ENCODE data around the gene FBXW4. TPM values are rescaled to one million over a fixed set of nuclear protein-coding genes. Genes with fewer than 3 reads are reported as not detected.

FBXW4 gene
- total RNA-seq, 2 experiments from 2014 or later = 36.7 to 46.2 TPM

DNA sequence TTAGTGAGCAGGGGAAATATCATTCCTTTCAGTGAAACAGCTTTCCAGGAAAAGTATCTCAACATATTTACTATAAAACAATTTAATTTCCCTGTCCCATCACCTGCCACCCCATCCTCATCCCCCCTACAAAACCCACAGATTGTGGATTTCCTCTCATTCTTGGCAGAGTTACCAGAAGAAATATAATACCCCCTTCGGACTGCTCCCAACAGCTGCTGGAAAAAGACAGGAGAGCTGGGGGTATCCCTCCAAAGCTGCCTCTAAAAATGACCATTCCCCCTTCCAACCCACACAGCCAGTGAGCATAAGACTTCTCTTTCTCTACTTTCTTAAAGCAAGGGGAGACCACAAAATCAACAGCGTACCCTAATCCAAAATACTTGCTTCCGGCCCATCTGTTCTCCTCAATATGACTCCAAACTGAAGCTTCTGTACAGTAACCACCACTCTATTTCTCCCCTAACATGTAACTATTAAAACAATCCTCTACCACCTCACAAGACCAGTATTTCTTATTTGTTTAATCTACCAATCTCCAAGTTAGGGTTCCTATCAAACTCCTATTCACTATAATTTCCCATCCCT is 7.8 kb downstream of the FBXW4 start:
- Mint-ChIP-seq H3K36me3 (peaks cover 27% of the 10 kb centered on the region), H3K4me1 (peaks cover 32% of the 10 kb centered on the region), H3K9me3 (ENCODE audit: low read depth) (no peaks in the 10 kb centered on the region), H3K27me3 (no peaks in the 10 kb centered on the region), H3K27ac (no peak overlapping the region), H3K4me3 (no peak overlapping the region)
- CTCF ChIA-PET = no interaction called here
- DNase-seq = no peak
- no peak for ATAC-seq

DNA sequence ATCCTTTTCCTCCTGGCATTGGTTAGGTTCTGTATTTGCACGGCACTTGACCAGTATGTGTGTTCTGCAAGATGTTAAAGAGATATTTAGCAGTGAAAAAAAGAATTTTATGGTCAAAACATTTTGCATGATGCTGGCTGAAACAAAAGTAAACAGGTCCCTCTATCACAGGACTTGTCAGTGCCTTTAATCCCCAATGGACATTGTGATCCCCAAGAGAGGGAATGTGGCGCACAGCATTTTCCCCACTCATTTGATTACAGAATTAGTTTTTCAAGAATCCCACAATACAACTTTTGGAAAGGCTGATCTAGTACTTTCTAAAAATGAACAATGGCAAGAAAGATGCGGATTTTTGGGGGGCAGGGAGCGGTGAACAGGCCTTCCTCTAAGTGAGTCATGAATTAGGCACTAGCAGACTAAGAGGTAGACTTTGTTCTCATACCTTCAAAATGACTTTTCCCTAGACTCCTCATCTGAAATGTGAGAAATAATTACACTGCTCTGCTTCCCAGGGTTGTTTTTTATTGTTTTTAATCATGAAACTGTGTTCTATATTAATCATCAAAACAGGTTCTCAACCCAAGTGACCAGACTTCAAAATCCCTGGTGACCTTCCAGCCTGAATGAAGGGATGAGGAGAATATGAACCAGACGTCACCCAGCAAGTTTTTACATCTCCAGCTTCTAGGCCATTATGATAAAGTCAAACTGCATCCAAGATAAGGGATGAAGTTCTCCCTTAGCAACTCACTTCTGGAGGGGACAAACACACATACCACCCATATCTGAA is 8.6 kb downstream of the FBXW4 start:
- H3K9me3 Mint-ChIP-seq (ENCODE audit: low read depth) = no peaks in the 10 kb centered on the region
- peaks cover 26% of the 10 kb centered on the region for H3K4me1 Mint-ChIP-seq
- CTCF ChIA-PET = no interaction called here
- H3K36me3 Mint-ChIP-seq = peaks cover 26% of the 10 kb centered on the region
- no peak overlapping the region for H3K27ac Mint-ChIP-seq
- no peak for DNase-seq
- ATAC-seq = no peak
- no peaks in the 10 kb centered on the region for H3K27me3 Mint-ChIP-seq
- H3K4me3 Mint-ChIP-seq = no peak overlapping the region

DNA sequence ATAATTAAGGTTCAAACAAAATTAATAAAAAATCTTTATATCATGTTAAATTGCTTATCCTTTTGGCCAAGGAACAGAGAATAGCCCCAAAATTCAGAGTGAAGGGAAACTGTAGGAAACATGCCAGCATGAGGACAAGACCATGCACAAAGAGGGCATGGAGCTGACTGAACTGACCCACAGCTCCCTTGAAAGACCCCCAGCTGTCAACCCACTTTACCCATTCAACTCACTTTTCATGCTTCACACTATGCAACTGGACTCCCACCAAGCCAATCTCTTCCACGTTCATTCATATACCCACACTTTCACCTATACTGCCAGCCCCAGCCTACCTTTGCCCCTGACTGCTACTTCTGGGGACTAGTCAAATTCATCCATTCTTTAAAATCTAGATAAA is 10.2 kb downstream of the FBXW4 start:
- H3K4me3 Mint-ChIP-seq = no peak overlapping the region
- no peaks in the 10 kb centered on the region for H3K27me3 Mint-ChIP-seq
- ATAC-seq (no peak), DNase-seq (no peak)
- no peaks in the 10 kb centered on the region for H3K9me3 Mint-ChIP-seq (ENCODE audit: low read depth)
- peaks cover 26% of the 10 kb centered on the region for H3K36me3 Mint-ChIP-seq
- peaks cover 24% of the 10 kb centered on the region for H3K4me1 Mint-ChIP-seq
- H3K27ac Mint-ChIP-seq = no peak overlapping the region
- CTCF ChIA-PET = no interaction called here

GRCh38 chr10:101683276-101683675 is 11.7 kb downstream of the FBXW4 start:
- Mint-ChIP-seq H3K9me3 (ENCODE audit: low read depth) (no peaks in the 10 kb centered on the region), H3K4me3 (no peak overlapping the region), H3K27ac (no peak overlapping the region), H3K27me3 (no peaks in the 10 kb centered on the region), H3K36me3 (peaks cover 21% of the 10 kb centered on the region), H3K4me1 (peaks cover 20% of the 10 kb centered on the region)
- CTCF ChIA-PET = interaction anchor here (1.1 to 1.3 kb wide), 2 partner anchors 98 to 112 kb away, joined by 3 to 4 read pairs; no protein-coding TSS in a partner anchor
- DNase-seq = no peak
- no peak for ATAC-seq

GRCh38 chr10:101682172-101682825 is 12.7 kb downstream of the FBXW4 start:
- no peak for ATAC-seq
- no peak overlapping the region for H3K4me3 Mint-ChIP-seq
- no peak overlapping the region for H3K27ac Mint-ChIP-seq

DNA sequence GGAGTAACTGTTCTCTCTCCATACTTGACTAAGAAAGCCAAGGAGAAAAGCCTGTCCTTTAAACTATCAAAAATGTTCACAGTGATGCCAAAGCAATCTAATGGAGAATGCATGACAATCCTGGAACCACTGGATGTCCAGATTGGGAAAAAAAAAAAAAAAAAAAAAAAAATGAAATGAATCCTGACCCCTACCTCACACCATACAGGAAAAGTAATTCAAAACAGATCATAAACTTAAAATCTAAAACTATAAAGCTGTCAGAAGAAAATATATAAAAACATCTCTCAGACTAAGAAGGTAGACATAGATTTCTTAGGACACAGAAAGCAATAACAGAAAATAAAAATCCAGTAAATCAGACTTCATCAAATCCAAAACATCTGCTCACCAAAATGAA is 18.4 kb downstream of the FBXW4 start:
- ATAC-seq = no peak
- Mint-ChIP-seq H3K4me1 (peaks cover 6% of the 10 kb centered on the region), H3K36me3 (peaks cover 36% of the 10 kb centered on the region), H3K27ac (no peak overlapping the region), H3K9me3 (ENCODE audit: low read depth) (peaks cover 3% of the 10 kb centered on the region), H3K27me3 (no peaks in the 10 kb centered on the region), H3K4me3 (no peak overlapping the region)
- no peak for DNase-seq
- CTCF ChIA-PET = no interaction called here

More at GRCh38 chr10:101682172-101682825, 12.7 kb downstream of the FBXW4 start:
- Mint-ChIP-seq H3K9me3 (ENCODE audit: low read depth) (no peaks in the 10 kb centered on the region), H3K27me3 (no peaks in the 10 kb centered on the region), H3K36me3 (peaks cover 19% of the 10 kb centered on the region), H3K4me1 (peaks cover 16% of the 10 kb centered on the region)
- CTCF ChIA-PET = no interaction called here
- DNase-seq = no peak

- peaks cover 21% of the 10 kb centered on the region for H3K4me1 Mint-ChIP-seq
- peaks cover 3% of the 10 kb centered on the region for H3K9me3 Mint-ChIP-seq (ENCODE audit: low read depth)
- H3K27ac Mint-ChIP-seq = no peak overlapping the region
- CTCF ChIA-PET = interaction anchor here (1.1 kb wide), 1 partner anchor 106 kb away, joined by 3 read pairs; no protein-coding TSS in a partner anchor
- H3K36me3 Mint-ChIP-seq = peaks cover 46% of the 10 kb centered on the region
- no peak for ATAC-seq
- H3K4me3 Mint-ChIP-seq = no peak overlapping the region
- H3K27me3 Mint-ChIP-seq = no peaks in the 10 kb centered on the region
- no peak for DNase-seq
Observed at GRCh38 chr10:101675115-101675514, 19.9 kb downstream of the FBXW4 start.

DNA sequence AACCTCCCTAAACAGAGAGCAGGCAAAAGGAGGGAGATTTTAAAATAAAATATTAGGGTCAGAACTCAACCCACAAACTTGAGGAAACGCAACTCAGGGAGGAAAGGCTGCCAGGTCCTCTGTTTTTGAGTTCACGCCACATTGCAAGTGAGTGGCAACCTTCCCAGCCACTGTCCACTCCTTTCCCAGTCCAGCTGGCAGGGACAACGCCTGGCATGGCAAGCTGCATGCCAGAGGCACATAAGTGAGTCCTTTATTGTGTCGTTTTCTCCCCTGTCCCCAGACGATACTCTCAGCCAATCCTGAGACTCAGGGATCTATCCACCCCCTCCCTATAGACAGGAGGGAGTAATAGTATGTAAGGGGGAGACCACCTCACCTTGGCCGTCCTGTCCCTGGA is 22.4 kb downstream of the FBXW4 start:
- Mint-ChIP-seq H3K27me3 (no peaks in the 10 kb centered on the region), H3K36me3 (peaks cover 52% of the 10 kb centered on the region), H3K9me3 (ENCODE audit: low read depth) (peaks cover 3% of the 10 kb centered on the region), H3K27ac (no peak overlapping the region), H3K4me1 (peaks cover 21% of the 10 kb centered on the region), H3K4me3 (no peak overlapping the region)
- DNase-seq (no peak), ATAC-seq (no peak)
- CTCF ChIA-PET = no interaction called here

DNA sequence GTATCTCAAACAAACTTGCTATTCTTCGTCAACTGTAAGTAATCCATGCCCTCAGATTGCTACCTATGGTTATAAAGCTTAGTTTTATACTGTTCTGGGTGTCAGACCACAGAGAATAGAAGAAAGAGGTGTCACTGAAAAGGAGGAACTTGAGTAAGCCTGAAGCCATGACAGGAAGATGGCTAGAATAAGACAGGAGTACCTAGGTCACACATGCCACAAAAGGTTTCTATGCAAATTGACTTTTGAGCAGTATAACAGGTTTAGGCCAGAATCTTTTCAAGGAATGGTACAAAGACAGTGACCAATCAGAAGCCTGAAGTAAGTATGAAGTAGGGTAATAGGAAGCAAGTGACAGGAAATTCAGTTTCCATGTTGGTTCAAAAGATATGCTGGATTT is 23.5 kb downstream of the FBXW4 start:
- peaks cover 21% of the 10 kb centered on the region for H3K4me1 Mint-ChIP-seq
- CTCF ChIA-PET = interaction anchor here (1.4 to 1.5 kb wide), 2 partner anchors 19 to 67 kb away, joined by 3 to 4 read pairs; no protein-coding TSS in a partner anchor
- H3K9me3 Mint-ChIP-seq (ENCODE audit: low read depth) = no peaks in the 10 kb centered on the region
- H3K4me3 Mint-ChIP-seq = no peak overlapping the region
- no peaks in the 10 kb centered on the region for H3K27me3 Mint-ChIP-seq
- DNase-seq (no peak), ATAC-seq (peak; percentile 23)
- H3K27ac Mint-ChIP-seq = no peak overlapping the region
- peaks cover 43% of the 10 kb centered on the region for H3K36me3 Mint-ChIP-seq

DNA sequence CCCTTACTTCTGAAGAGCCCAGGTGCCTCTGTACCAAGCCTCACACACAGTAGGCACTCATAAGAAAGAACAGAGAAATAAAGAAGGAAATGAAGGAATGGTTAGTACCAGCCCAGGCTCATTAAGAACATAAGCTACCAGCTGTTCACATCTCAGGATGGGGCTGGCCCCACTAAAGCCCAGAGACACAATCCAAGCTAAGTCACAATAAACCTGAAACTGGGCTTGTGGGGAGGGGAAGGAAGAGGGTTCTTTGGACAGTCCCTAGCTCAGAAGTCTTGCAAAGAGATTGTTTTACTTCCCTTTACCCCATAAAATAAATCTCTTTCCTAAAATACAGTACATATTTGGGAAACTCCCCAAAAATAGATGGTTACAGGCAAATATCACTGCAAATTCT is 24.3 kb downstream of the FBXW4 start:
- no peak overlapping the region for H3K4me3 Mint-ChIP-seq
- DNase-seq (no peak), ATAC-seq (no peak)
- CTCF ChIA-PET = interaction anchor here (1.4 to 1.5 kb wide), 2 partner anchors 19 to 66 kb away, joined by 3 to 4 read pairs; no protein-coding TSS in a partner anchor
- no peak overlapping the region for H3K27ac Mint-ChIP-seq
- no peaks in the 10 kb centered on the region for H3K9me3 Mint-ChIP-seq (ENCODE audit: low read depth)
- peaks cover 38% of the 10 kb centered on the region for H3K36me3 Mint-ChIP-seq
- H3K4me1 Mint-ChIP-seq = peaks cover 21% of the 10 kb centered on the region
- no peaks in the 10 kb centered on the region for H3K27me3 Mint-ChIP-seq

DNA sequence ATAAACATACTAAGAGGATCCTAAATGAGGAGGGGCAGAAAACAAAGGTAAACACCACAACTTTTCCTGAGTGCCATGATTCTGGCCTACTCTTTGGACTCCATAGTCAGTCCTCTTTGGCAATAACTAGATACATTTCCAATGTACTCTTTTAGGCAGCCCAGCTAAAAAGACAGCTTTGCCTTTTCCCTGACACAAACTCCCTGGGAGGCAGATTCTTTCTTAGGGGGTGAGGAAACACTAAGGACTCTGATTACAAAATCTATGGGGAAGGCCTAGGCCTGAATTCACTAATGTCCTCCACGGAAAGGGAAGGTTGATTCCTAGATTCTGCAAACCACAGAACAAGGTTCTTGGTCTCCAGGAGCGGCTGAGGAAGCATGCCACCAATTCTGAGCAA is 25.8 kb downstream of the FBXW4 start:
- ATAC-seq = no peak
- Mint-ChIP-seq H3K4me3 (no peak overlapping the region), H3K4me1 (peaks cover 21% of the 10 kb centered on the region), H3K36me3 (peaks cover 33% of the 10 kb centered on the region), H3K9me3 (ENCODE audit: low read depth) (no peaks in the 10 kb centered on the region), H3K27me3 (no peaks in the 10 kb centered on the region), H3K27ac (no peak overlapping the region)
- CTCF ChIA-PET = no interaction called here
- DNase-seq = no peak

GRCh38 chr10:101668566-101668965 is 26.4 kb downstream of the FBXW4 start:
- ATAC-seq (no peak), DNase-seq (no peak)
- no peak overlapping the region for H3K4me3 Mint-ChIP-seq
- CTCF ChIA-PET = no interaction called here
- H3K36me3 Mint-ChIP-seq = peaks cover 32% of the 10 kb centered on the region
- no peaks in the 10 kb centered on the region for H3K27me3 Mint-ChIP-seq
- no peaks in the 10 kb centered on the region for H3K9me3 Mint-ChIP-seq (ENCODE audit: low read depth)
- peaks cover 21% of the 10 kb centered on the region for H3K4me1 Mint-ChIP-seq
- H3K27ac Mint-ChIP-seq = no peak overlapping the region

DNA sequence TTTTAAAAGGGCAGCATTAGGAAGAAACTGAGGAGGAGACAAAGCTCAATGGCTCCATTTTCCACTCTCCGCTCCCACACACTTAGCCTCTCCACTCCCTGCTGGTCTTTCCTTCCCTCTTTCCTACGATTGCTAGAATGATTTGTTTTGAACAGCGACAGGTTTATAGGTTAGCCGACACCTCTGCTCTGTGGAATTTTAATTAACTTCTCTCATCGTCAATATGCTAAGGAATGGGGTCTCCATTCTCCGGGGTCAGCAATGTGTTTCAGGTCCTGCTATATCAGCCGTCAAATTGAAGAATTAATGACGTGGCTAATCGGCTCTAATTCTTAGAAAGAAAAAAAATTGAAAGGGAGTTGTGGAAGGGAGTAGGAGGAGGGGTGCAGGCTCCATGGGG is 28.9 kb downstream of the FBXW4 start:
- H3K36me3 Mint-ChIP-seq = peaks cover 28% of the 10 kb centered on the region
- no peak overlapping the region for H3K4me3 Mint-ChIP-seq
- no peak for ATAC-seq
- H3K9me3 Mint-ChIP-seq (ENCODE audit: low read depth) = no peaks in the 10 kb centered on the region
- peaks cover 10% of the 10 kb centered on the region for H3K4me1 Mint-ChIP-seq
- no peak overlapping the region for H3K27ac Mint-ChIP-seq
- CTCF ChIA-PET = interaction anchor here (1.2 kb wide), 1 partner anchor 115 kb away, joined by 4 read pairs; no protein-coding TSS in a partner anchor
- no peak for DNase-seq
- no peaks in the 10 kb centered on the region for H3K27me3 Mint-ChIP-seq

GRCh38 chr10:101663097-101663496 is 31.9 kb downstream of the FBXW4 start:
- ATAC-seq (no peak), DNase-seq (no peak)
- no peak overlapping the region for H3K4me3 Mint-ChIP-seq
- H3K4me1 Mint-ChIP-seq = no peaks in the 10 kb centered on the region
- no peaks in the 10 kb centered on the region for H3K9me3 Mint-ChIP-seq (ENCODE audit: low read depth)
- CTCF ChIA-PET = no interaction called here
- H3K27ac Mint-ChIP-seq = no peak overlapping the region
- peaks cover 20% of the 10 kb centered on the region for H3K36me3 Mint-ChIP-seq
- no peaks in the 10 kb centered on the region for H3K27me3 Mint-ChIP-seq

Measured in activated CD8-positive, alpha-beta memory T cell treated with anti-CD3 and anti-CD28 coated beads, Interleukin-2, amount 10 ng/mL, durations not matched to agents 7 days and 5 days (primary cell).